Measurements from ENCODE around the gene GRIK4. TPM values are rescaled to one million over a fixed set of nuclear protein-coding genes. Genes with fewer than 3 reads are reported as not detected.

GRIK4 gene
- total RNA-seq, 1 donor from 2014 or later, result 2.2 TPM

DNA sequence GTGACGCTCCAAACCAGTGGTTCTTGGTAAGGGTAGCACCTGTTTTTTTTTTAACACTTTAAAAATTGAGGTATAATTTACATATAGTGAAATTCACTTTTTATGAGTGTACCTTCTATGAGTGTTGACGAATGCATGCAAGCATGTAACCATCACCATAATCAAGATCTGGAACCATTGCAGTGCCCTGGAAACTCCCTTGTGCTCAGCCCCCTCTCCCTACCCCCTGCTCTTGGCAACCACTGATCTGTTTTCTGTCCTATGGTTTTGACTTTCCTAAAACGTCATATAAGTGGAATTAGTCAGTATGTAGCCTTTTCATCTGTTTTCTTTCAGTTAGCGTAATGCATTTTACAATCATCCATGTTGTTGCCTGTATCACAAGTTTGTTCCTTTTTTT lies 212.2 kb downstream of the GRIK4 start:
- Histone ChIP-seq H3K4me1 (ENCODE audit: insufficient read depth, low read length) (no peaks in the 10 kb centered on the region), H3K9me3 (ENCODE audit: insufficient read depth, low read depth, low read length) (no peaks in the 10 kb centered on the region), H3K9ac (ENCODE audit: low read length) (no peak overlapping the region), H3K4me2 (ENCODE audit: low read length) (no peak overlapping the region), H3K36me3 (ENCODE audit: insufficient read depth, low read length) (no peaks in the 10 kb centered on the region), H3K27ac (ENCODE audit: low read depth, low read length) (no peak overlapping the region), H4K20me1 (ENCODE audit: insufficient read depth, low read length) (no peaks in the 10 kb centered on the region), H2AFZ (ENCODE audit: low read depth, low read length) (no peak overlapping the region), H3K27me3 (ENCODE audit: insufficient read depth, low read length) (peaks cover 10% of the 10 kb centered on the region), H3K79me2 (ENCODE audit: insufficient read depth, low read length) (no peaks in the 10 kb centered on the region), H3K4me3 (ENCODE audit: insufficient read depth, low read depth, low read length) (no peak overlapping the region)
- H3K4me3 Mint-ChIP-seq (ENCODE audit: unreplicated experiment), result no peak overlapping the region
- peaks cover 8% of the 10 kb centered on the region for H3K27me3 Mint-ChIP-seq (ENCODE audit: low read depth, unreplicated experiment)
- peaks cover 10% of the 10 kb centered on the region for H3K4me1 Mint-ChIP-seq (ENCODE audit: low read depth, unreplicated experiment)
- no peak for DNase-seq (ENCODE audit: low read depth)
- H3K27ac Mint-ChIP-seq (ENCODE audit: unreplicated experiment), result no peak overlapping the region
- peaks cover 7% of the 10 kb centered on the region for H3K9me3 Mint-ChIP-seq (ENCODE audit: unreplicated experiment)
- peaks cover 4% of the 10 kb centered on the region for H3K36me3 Mint-ChIP-seq (ENCODE audit: low read depth, unreplicated experiment)
- no peak for TF ChIP-seq EZH2 (IDR thresholded peaks at IDR 0.05; ENCODE audit: insufficient read depth, low read length)
- no peak for TF ChIP-seq CTCF (IDR thresholded peaks at IDR 0.05; ENCODE audit: insufficient read depth, low read depth, low read length)
- no peak for FAIRE-seq

DNA sequence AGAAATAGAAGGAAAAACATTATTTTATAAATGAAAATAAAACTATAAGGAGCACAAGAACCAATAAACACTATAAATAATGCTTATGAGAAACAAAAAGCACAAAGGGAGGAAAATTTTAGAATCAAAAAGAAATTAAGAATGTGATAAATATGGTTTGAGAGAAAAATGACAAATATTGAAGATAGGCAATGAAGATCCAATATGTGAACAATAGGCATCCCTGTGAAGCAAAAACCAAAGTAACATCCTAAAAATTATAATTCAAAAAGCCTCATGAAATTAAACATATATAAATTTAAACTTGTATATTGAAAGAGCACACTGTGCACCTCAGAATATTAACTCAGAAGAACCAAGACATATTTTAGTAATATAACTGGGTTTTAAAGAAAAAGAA lies 216.2 kb downstream of the GRIK4 start:
- H3K9ac ChIP-seq (ENCODE audit: low read length), result no peak overlapping the region
- no peaks in the 10 kb centered on the region for H3K4me1 ChIP-seq (ENCODE audit: insufficient read depth, low read length)
- FAIRE-seq (no peak), DNase-seq (ENCODE audit: low read depth) (no peak)
- Mint-ChIP-seq H3K4me1 (ENCODE audit: low read depth, unreplicated experiment) (no peaks in the 10 kb centered on the region), H3K4me3 (ENCODE audit: unreplicated experiment) (no peak overlapping the region), H3K9me3 (ENCODE audit: unreplicated experiment) (peaks cover 5% of the 10 kb centered on the region), H3K27ac (ENCODE audit: unreplicated experiment) (no peak overlapping the region), H3K36me3 (ENCODE audit: low read depth, unreplicated experiment) (no peaks in the 10 kb centered on the region), H3K27me3 (ENCODE audit: low read depth, unreplicated experiment) (no peaks in the 10 kb centered on the region)
- H3K9me3 ChIP-seq (ENCODE audit: insufficient read depth, low read depth, low read length), result no peaks in the 10 kb centered on the region
- H3K36me3 ChIP-seq (ENCODE audit: insufficient read depth, low read length), result no peaks in the 10 kb centered on the region
- no peak overlapping the region for H3K4me2 ChIP-seq (ENCODE audit: low read length)
- no peak overlapping the region for H3K27ac ChIP-seq (ENCODE audit: low read depth, low read length)
- TF ChIP-seq CTCF (IDR thresholded peaks at IDR 0.05; ENCODE audit: insufficient read depth, low read depth, low read length) (no peak), EZH2 (IDR thresholded peaks at IDR 0.05; ENCODE audit: insufficient read depth, low read length) (no peak)
- no peaks in the 10 kb centered on the region for H3K79me2 ChIP-seq (ENCODE audit: insufficient read depth, low read length)
- H3K27me3 ChIP-seq (ENCODE audit: insufficient read depth, low read length), result peaks cover 4% of the 10 kb centered on the region
- H2AFZ ChIP-seq (ENCODE audit: low read depth, low read length), result no peak overlapping the region
- H3K4me3 ChIP-seq (ENCODE audit: insufficient read depth, low read depth, low read length), result no peak overlapping the region
- H4K20me1 ChIP-seq (ENCODE audit: insufficient read depth, low read length), result no peaks in the 10 kb centered on the region

DNA sequence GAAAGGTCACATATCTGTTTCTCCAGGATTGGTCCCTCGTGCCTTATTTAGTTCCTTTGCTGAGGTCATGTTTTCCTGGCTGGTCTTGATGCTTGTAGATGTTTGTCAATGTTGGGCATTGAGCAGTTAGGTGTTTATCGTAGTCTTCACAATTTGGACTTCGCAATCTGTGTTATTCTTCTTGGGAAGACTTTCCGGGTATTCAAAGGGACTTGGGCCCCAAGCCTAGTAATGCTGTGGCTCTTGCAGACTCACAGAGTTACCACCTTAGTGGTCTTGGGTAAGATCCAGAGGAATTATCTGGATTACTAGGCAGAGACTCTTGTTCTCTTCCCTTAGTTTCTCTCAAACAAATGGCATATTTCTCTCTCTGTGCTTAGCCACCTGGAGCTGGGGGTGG lies 223.5 kb downstream of the GRIK4 start:
- no peaks in the 10 kb centered on the region for H3K4me1 Mint-ChIP-seq (ENCODE audit: low read depth, unreplicated experiment)
- DNase-seq (ENCODE audit: low read depth) (no peak), FAIRE-seq (no peak)
- Histone ChIP-seq H3K79me2 (ENCODE audit: insufficient read depth, low read length) (no peaks in the 10 kb centered on the region), H3K4me1 (ENCODE audit: insufficient read depth, low read length) (no peaks in the 10 kb centered on the region), H2AFZ (ENCODE audit: low read depth, low read length) (no peak overlapping the region), H3K27ac (ENCODE audit: low read depth, low read length) (no peak overlapping the region), H3K27me3 (ENCODE audit: insufficient read depth, low read length) (no peaks in the 10 kb centered on the region), H3K9ac (ENCODE audit: low read length) (no peak overlapping the region), H3K4me2 (ENCODE audit: low read length) (no peak overlapping the region), H3K9me3 (ENCODE audit: insufficient read depth, low read depth, low read length) (no peaks in the 10 kb centered on the region), H4K20me1 (ENCODE audit: insufficient read depth, low read length) (no peaks in the 10 kb centered on the region), H3K4me3 (ENCODE audit: insufficient read depth, low read depth, low read length) (no peak overlapping the region), H3K36me3 (ENCODE audit: insufficient read depth, low read length) (no peaks in the 10 kb centered on the region)
- no peaks in the 10 kb centered on the region for H3K9me3 Mint-ChIP-seq (ENCODE audit: unreplicated experiment)
- TF ChIP-seq EZH2 (IDR thresholded peaks at IDR 0.05; ENCODE audit: insufficient read depth, low read length) (no peak), CTCF (IDR thresholded peaks at IDR 0.05; ENCODE audit: insufficient read depth, low read depth, low read length) (no peak)
- no peak overlapping the region for H3K27ac Mint-ChIP-seq (ENCODE audit: unreplicated experiment)
- peaks cover 18% of the 10 kb centered on the region for H3K27me3 Mint-ChIP-seq (ENCODE audit: low read depth, unreplicated experiment)
- no peak overlapping the region for H3K4me3 Mint-ChIP-seq (ENCODE audit: unreplicated experiment)
- no peaks in the 10 kb centered on the region for H3K36me3 Mint-ChIP-seq (ENCODE audit: low read depth, unreplicated experiment)
